Endothelial cell (in vitro differentiated cells): ENCODE data around the gene ASPM. TPM values are rescaled to one million over a fixed set of nuclear protein-coding genes. Genes with fewer than 3 reads are reported as not detected.

Source experiments
- DNase-seq: peaks from one replicate; pipeline ENCODE4 v3.0.0; 2021; ENCODE audit warnings: low spot score
- H3K27ac Mint-ChIP-seq: one replicate; pipeline ENCODE4 v1.8.0; 2021; ENCODE audit warnings: mixed read lengths, inconsistent platforms; ENCODE audit not compliant: unreplicated experiment
- H3K27me3 Mint-ChIP-seq: one replicate; pipeline ENCODE4 v1.8.0; 2021; ENCODE audit warnings: mild to moderate bottlenecking, moderate library complexity, mixed read lengths, inconsistent platforms; ENCODE audit not compliant: unreplicated experiment
- H3K36me3 Mint-ChIP-seq: one replicate; pipeline ENCODE4 v1.8.0; 2021; ENCODE audit warnings: mild to moderate bottlenecking, low read depth, mixed read lengths, inconsistent platforms; ENCODE audit not compliant: unreplicated experiment
- H3K4me1 Mint-ChIP-seq: one replicate; pipeline ENCODE4 v1.8.0; 2021; ENCODE audit warnings: mild to moderate bottlenecking, mixed read lengths, inconsistent platforms; ENCODE audit not compliant: unreplicated experiment
- H3K4me3 Mint-ChIP-seq: one replicate; pipeline ENCODE4 v1.8.0; 2021; ENCODE audit warnings: mild to moderate bottlenecking, mixed read lengths, inconsistent platforms; ENCODE audit not compliant: unreplicated experiment
- H3K9me3 Mint-ChIP-seq: one replicate; pipeline ENCODE4 v1.8.0; 2021; ENCODE audit warnings: mixed read lengths, inconsistent platforms; ENCODE audit not compliant: unreplicated experiment
- total RNA-seq: library from RNA; stranded (reverse); fragmentation: NEBNext Ultra II Directional; extraction: Animal tissue kit (Norgen Biotek cat#: 25700); gene quantifications from one replicate; pipeline ENCODE4 v1.2.1, GENCODE V29; 2021; ENCODE audit not compliant: unreplicated experiment
- TF ChIP-seq, protein P1 (sequence below): fragments of 200-600 bp; sonication (generic); IDR thresholded peaks from one replicate; pipeline ENCODE4 v1.5.0; 2021; ENCODE audit warnings: antibody characterized with exemption; ENCODE audit not compliant: unreplicated experiment

The ASPM gene
- total RNA-seq, 1 donor from 2014 or later, result 9.4 TPM

DNA sequence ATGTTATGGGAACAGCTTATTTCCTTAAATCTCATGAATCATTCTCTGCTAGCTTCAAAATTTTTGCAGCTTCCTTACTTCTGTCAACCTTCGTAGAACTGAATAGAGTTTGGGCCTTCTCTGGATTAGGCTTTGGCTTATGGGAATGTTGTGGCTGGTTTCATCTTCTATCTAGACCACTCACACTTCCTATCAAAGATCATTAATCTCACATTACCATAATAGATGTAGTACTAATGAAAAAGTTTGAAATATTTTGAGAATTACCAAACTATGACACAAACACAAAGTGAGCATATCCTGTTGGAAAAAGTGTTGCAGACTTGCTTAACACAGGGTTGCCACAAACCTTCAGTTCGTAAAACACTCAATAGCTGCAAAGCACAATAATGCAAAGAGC lies 30.3 kb downstream of the ASPM start:
- Mint-ChIP-seq H3K9me3 (no peaks in the 10 kb centered on the region), H3K4me1 (peaks cover 14% of the 10 kb centered on the region), H3K4me3 (no peak overlapping the region), H3K27ac (no peak overlapping the region), H3K27me3 (no peaks in the 10 kb centered on the region), H3K36me3 (no peaks in the 10 kb centered on the region)
- TF ChIP-seq, protein P1, sequence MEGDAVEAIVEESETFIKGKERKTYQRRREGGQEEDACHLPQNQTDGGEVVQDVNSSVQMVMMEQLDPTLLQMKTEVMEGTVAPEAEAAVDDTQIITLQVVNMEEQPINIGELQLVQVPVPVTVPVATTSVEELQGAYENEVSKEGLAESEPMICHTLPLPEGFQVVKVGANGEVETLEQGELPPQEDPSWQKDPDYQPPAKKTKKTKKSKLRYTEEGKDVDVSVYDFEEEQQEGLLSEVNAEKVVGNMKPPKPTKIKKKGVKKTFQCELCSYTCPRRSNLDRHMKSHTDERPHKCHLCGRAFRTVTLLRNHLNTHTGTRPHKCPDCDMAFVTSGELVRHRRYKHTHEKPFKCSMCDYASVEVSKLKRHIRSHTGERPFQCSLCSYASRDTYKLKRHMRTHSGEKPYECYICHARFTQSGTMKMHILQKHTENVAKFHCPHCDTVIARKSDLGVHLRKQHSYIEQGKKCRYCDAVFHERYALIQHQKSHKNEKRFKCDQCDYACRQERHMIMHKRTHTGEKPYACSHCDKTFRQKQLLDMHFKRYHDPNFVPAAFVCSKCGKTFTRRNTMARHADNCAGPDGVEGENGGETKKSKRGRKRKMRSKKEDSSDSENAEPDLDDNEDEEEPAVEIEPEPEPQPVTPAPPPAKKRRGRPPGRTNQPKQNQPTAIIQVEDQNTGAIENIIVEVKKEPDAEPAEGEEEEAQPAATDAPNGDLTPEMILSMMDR, result no peak
- no peak for DNase-seq

DNA sequence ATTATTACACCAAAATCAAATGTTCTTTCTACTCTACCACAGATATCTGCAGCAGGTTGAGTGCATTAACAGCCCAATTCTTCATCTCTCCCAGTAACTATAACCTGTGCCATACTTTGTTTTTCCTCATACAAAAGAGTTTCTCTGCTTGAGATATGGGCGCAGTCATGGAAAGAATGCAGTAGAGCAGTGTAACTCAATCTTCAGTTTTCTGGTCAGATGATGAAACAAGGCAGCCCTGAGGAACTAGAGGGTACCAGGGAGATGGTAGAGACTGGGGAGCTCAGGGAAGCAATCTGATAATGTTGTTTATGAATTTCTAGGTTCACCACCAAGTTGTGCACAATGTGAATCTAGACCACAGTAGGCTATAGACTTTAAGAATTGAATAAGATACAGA lies 39.6 kb downstream of the ASPM start:
- Mint-ChIP-seq H3K9me3 (no peaks in the 10 kb centered on the region), H3K27me3 (no peaks in the 10 kb centered on the region), H3K4me1 (peaks cover 21% of the 10 kb centered on the region), H3K4me3 (no peak overlapping the region), H3K36me3 (no peaks in the 10 kb centered on the region), H3K27ac (no peak overlapping the region)
- no peak for DNase-seq
- TF ChIP-seq, protein P1, result no peak

DNA sequence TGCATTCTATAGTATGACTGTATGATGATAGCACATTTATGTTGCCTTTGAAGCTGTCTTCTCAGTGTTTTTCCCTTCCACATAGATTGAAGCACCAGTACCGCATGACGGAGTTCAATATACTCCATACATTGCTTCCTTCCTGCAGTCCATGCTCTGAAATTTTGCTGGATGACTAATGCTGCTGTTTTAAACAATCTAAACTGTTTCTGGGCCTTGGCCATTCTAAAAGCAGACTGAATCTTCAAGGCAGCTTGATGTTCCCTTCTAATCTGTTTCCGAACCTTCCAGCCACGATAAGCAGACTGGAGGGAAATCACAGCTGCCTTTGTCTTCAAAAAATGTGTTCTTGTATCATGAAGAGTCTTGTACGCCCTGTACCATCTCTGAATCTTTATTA lies 43.2 kb downstream of the ASPM start:
- Mint-ChIP-seq H3K27ac (no peak overlapping the region), H3K4me1 (peaks cover 23% of the 10 kb centered on the region), H3K4me3 (no peak overlapping the region), H3K36me3 (no peaks in the 10 kb centered on the region), H3K9me3 (no peaks in the 10 kb centered on the region), H3K27me3 (no peaks in the 10 kb centered on the region)
- DNase-seq, result no peak
- TF ChIP-seq, protein P1, result no peak

DNA sequence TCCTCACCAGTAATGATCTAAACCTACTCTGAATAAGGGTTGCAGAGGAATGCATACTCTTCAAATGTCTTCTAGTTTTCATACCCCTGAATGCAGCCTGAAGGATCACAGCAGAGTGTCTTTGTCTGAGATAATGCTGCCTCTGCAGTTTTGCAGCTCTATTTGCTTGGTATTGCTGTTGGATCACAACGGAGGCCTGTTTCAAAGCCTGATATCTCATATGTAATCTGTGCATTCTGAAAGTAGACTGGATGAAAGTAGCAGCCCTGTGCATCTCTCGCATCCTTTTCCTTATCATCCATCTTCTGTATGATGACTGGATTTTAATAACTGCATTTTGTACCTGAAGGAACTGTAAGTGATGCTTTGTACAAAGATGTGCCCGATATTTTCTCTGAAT lies 44.5 kb downstream of the ASPM start:
- Mint-ChIP-seq H3K36me3 (no peaks in the 10 kb centered on the region), H3K4me1 (peaks cover 22% of the 10 kb centered on the region), H3K27me3 (no peaks in the 10 kb centered on the region), H3K27ac (no peak overlapping the region), H3K4me3 (no peak overlapping the region), H3K9me3 (no peaks in the 10 kb centered on the region)
- no peak for DNase-seq
- TF ChIP-seq, protein P1, result no peak

DNA sequence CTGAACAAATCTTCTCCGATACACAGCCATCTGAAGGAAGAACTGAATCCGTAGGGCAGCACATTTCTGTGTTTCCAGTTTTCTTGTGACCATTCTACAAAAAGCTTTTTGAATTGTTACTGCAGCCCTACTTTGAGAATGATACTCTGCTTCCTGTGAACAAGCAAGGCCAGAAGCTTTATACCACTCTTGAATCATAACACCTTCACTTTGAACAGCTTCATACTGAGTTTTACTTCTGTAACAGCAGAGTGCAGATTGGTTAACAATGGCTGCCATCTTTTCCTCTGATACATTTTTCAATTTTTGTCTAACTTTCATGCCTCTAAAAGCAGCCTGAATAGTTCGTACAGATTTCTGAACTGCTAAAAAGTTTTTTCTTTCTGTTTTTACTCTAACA lies 45.8 kb downstream of the ASPM start:
- Mint-ChIP-seq H3K4me1 (peaks cover 10% of the 10 kb centered on the region), H3K36me3 (no peaks in the 10 kb centered on the region), H3K27ac (no peak overlapping the region), H3K9me3 (no peaks in the 10 kb centered on the region), H3K27me3 (no peaks in the 10 kb centered on the region), H3K4me3 (no peak overlapping the region)
- TF ChIP-seq, protein P1, result no peak
- DNase-seq, result no peak
